EH (cell line): ENCODE measurements around the gene IGF1R.
A peak's percentile ranks its signal among the peaks of the same experiment; 100 is the strongest.

ENCODE experiments used
- DNase-seq: peaks from one replicate; pipeline ENCODE4 v3.0.0-alpha.2; 2015; ENCODE audit warnings: low read depth

The IGF1R gene

DNA sequence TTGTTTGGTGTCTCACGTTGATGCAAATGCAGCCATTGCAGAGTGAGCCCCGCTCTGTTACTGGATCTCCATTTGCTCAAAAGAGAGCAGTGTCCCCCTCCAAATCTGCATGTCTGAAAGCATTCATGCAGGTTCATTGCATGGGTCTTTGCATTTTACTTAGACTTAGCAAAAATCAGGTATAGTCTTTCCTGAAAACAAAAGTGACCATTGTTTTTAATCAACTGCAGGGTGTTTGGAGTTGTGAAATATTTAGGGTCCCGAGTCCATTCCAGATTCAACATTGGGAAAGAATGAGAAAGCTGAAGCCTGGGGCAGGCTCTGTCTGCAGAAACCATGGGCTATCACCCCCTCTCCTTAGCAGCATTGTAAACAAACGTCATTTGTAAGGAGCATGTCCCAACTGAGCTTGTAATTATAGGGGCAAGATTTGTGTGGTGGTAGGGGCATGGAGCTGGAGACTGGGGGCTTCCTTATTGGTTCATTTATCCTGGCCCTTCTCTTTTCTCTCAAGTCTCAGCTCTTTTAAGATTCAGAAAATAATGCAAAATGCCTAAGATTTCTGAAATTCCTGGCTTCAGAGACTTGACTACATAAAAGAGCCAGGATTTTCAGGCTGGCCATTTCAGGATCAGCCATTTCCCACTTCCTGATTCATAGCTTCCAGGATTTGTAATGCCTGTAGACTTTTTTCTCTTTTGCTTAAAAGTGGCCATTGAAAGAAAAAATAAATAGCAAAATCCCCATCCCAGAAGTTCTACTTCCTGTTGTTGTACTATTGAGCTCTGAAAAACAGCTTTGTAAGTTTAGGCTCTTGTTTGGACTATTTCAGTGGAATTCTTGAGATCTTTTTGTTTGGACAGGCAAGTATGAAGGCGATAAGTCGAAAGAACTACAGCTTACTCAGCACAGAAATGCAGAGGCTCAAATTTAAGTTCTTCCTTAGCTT is 23.0 kb downstream of the IGF1R start:
- DNase-seq: peak; percentile 88

DNA sequence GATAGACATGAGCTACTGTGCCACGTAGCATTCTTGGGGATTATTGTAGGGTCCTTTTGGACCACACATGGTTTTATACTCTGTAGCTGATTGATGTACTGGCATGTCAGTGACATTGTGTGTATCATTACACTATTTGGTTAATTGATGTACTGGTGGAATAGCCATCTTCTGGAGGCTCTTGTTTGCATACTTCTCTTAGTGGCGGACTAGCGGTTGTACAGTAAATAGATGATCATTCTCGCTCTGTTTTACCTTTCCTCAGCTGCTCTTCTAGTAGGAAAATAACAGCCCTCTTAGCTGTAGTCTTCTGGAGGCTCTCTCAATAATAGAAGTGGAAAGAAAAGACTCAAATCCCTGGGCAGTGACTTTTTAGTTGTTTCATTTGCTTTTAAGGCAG is 24.8 kb downstream of the IGF1R start:
- no peak for DNase-seq

DNA sequence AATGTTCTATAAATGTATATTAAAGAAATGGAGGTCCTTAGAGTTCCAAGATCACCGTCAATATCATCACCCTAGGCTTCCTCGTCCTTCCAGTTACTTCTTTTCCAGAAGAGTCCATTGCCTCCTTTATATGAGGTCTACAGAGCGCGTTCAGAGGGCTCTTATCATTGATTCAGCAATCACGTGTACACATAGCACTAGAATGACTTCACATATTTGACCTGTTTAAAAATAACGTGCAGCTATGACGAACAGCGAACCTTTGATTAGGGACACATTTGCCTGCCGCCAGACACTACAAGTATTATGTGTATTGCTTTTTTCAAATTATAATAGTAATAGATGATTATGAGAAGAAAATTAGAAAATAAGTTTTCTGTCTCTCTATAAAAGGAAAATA is 26.0 kb downstream of the IGF1R start:
- no peak for DNase-seq

DNA sequence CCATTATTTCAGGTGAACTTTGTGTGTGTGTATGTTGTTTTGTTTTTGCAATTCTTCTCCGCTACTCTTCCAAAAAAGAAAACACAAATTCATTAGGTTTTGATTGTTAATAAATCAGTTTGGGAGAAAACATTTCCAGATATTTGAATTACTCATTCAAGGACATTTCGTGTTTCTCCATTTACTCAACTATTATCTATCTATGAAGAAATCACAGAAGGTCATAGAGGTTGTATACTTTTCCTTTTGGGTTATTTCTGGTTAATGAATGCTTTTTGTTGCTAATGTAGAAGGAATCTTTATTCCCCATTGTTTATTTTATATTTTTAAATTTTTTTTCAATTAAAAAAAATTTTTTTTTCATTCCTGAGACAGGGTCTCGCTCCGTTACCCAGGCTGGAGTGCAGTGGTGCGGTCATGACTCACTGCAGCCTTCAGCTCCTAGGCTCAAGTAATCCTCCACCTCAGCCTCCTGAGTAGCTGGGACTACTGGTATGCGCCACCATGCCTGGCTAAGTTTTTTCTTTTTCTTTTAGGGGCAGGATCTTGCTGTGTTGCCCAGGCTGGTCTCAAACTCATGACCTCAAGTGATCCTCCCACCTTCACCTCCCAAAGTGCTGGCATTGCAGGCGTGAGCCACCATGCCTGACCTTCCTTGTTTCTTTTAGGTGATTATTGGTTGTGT is 28.4 kb downstream of the IGF1R start:
- peak; percentile 74 for DNase-seq

DNA sequence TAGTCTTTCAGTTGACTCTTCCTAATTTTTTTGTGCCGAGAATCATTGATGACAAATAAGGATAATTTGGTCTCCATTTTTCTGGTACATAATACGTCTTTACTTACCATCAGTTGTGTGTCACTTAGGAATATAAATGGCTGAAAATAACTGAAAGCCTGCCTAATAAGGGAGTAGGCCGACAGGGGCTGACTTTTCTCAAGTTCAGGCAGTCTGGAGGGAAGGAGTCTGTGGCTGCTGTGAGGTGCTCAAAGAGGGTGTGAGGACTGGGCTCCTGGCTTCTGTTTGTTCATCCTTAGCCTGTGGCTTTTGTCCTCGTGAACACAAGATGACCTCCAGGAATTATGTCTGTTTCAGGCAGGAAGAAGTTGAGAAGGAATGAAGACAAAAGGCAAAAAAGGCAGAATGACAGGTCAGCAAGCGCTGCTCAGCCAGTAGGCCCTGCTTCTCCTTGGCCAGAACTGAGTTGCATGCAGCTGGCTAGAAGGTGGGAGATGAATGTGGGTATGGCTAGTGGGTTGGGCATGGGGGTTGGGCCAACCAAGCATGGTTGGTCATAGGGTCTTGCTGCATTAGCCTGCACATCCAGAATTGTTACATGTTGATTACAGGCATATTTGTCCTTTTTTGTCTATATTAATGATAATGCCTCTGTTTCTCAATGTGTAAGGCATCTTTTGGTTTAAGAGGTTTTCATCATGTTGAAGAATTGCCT is 29.2 kb downstream of the IGF1R start:
- no peak for DNase-seq

DNA sequence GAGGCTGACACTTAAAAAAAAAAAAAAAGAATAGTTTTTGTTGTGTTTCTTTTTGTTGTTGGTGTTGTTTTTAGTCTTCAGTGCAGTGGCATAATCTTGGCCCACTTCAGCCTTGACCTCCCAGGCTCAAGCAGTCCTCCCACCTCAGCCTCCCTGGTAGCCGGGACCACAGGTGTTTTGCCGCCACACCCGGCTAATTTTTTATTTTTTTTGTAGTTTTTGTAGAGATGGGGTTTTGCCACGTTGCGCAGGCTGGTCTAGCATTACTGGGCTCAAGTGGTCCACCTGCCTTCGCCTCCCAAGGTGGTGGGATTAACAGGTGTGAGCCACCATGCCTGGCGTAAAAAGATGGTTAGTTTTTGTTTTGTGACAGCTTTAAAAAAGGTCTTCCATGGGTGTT is 30.1 kb downstream of the IGF1R start:
- no peak for DNase-seq

DNA sequence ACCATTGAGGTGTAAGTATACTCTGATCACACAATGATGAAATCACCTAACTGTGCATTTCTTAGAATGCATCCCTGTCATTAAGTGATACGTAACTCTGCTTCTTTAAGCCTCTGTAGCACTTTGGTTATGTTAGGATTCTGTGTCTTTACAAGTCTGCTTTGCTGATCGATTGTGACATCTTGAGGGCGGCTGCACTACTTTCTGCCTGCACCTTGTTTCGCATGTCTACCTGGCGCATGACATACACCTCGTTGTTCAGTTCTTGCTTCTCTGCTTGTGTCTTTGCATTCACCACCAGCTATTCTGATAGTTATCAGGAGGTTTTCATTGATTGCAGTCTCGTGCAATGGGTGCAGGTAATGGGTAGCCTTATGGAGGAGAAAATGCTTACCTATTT is 32.7 kb downstream of the IGF1R start:
- DNase-seq: no peak

DNA sequence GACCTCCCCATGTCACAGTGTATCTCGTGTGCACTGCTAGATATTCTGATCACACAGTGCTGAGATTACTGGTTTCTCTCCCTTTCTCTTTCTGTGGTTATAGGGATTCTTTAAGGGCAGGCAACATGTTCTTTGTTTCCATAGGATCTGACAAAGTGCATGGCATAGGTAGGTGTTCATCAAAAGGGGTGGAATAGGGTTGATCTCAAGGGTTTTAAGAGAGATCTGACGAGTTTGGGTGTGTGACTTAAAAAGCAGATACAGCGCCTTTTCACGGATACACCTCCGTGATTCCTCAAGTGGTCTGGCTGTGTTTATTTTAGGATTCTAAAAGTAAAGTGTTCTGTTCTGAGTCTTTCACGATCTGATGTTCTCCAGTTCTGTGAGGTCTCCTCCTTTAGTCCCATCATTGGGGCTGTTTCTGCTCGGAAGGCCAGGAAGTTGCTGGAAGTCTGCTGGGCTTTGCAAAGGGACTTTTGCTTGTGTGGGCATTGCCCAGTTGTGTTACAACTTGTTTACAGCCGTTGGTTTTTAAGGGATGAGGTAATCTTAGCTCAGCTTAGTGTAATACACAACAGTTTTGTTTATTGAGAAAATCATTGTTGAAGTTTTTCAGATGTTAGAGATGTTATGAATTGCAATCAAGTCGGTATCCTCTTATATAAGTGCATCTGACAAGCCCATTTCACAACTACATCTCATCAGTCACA is 34.8 kb downstream of the IGF1R start:
- DNase-seq: peak; percentile 29

DNA sequence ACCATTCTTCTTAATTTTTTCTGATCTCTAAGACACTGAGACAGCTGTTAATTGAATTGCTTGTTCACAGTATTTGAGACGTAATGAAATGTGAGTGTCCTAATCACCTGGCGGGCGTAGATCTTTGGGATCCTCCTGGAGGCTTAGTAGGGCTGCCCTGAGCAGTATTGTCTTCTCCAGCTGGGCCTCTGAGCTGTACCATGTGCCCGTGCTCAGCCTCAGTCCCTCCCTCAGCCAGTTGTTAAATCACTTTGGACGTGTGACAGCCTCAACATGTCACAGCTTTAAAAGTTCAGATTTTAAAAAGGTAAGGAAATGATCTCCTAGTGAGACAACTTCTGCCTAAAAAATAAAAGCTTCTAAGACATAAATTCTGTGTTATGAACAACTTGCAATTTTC is 35.5 kb downstream of the IGF1R start:
- DNase-seq: no peak

DNA sequence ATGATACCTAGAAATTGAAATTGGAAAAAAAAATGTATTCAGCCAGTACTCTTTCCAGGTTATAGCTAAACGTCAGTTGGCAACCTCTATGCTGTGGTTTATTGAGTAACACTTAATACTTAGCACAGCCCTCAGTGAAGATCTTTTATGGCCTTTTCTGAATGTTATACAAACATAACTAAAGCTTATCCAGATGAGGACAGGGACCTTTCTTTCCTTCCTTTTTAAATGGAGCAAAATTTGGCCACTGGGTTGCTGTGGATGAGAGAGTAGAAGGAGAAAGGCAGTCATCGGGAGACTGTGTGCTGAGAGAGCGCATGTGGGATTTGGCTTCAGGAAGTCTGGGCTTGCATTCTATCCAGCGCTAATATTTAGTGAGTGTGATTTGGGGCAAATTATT is 36.1 kb downstream of the IGF1R start:
- peak; percentile 89 for DNase-seq

DNA sequence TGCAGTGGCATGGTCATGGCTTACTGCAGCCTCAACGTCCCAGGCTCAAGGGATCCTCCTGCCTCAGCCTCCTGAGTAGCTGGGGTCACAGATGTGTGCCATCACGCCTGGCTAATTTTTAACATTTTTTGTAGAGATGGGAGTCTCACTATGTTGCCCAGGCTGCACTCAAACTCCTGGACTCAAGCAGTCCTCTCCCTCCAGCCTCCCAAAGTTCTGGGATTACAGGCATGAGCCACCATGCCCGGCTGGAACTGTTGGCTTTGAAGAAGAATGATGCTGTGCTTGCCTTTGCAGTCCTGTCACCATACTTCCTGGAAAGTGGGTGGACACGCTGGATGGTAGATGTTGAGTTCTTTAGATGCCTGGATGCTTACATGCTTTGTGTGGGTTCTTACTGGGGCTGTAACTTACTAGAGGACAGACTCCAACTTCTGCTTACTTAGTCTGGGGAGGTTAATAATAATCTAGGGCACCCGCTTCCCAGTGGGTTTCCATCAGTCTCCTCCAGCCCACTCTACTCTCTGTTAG is 36.7 kb downstream of the IGF1R start:
- peak; percentile 77 for DNase-seq

DNA sequence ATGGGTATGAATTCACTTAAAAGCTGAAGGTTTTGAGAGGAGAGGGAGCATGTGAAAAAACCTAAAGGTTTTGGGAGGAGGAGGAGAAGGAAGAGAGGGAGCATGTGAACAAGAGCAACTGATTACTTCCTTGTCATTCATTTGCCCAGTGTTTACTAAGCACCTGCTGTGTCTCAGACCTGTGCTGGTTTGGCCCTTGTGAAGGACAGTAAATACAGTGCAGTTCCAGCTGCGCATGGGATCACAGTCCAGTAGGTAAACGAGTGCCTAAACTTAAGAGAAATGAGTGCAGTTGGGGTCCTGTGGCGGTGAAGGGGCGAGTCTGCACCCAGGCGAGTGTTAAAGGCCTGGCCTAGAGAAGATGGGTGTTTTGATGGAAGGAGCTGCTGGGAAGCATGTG is 38.6 kb downstream of the IGF1R start:
- DNase-seq: no peak

DNA sequence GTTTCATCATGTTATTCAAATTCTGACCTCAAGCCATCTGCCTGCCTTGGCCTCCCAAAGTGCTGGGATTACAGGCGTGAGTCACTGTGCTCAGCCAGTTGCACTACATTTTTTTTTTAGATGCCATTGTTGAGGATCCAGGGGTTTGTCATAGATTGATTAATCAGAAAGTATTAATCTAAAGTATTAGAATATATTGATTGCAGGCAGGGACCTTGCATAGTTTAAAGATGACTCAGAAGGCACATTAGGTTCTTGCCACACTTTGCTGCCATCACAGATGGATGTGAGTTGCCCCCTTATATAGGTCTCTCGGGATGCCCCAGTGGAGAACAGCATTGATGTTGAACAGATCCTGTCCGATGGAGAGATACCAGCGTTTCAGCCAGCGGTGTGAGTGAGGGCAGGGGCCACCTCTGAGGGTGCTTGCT is 41.1 kb downstream of the IGF1R start:
- DNase-seq: peak; percentile 83

DNA sequence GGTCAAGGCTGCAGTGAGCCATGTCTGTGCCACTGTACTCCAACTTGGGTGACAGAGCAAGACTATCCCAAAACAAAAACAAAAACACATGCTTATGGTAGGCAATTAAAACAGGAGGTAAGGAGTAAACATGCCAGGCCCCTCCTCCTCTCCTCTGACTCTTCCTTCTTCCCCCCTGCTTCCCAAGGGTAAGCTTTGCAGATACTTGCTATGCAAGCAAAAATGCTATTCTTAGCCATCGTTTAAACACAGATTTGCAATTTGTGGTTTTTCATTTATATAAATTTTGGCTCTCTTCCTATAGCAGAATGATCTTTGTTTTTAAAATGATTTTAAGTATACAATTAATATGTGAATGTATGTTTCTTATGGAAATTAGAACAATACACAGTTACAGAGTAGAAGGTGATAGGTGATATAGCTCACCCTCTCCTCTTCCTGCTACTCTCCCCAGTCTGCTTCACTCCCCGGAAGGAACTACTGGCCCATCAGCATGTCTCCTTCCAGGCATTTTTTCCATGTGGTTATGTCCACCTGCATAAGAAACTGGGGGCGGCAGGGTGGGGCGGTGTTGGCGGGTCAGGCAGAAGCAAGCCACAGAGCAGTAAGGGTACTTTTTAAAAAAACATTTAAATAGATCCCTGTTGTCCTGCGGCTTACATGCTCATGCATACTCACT is 42.1 kb downstream of the IGF1R start:
- DNase-seq: peak; percentile 28

DNA sequence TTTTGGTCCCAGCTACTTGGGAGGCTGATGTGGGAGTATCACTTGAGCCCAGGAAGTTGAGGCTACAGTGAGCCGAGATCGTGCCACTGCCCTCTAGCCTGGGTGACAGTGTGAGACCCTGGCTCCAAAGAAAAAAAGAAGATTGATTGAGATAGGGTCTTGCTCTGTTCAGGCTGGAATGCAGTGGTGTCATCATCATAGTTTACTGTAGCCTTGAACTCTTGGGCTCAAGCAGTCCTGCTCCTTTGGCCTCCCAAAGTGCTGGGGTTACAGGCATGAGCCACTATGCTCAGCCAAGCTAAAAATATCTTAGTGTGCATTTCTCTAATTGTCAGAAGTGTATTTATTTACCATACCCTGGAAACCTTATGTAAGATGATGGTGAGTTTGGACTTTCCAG is 43.9 kb downstream of the IGF1R start:
- DNase-seq: no peak

DNA sequence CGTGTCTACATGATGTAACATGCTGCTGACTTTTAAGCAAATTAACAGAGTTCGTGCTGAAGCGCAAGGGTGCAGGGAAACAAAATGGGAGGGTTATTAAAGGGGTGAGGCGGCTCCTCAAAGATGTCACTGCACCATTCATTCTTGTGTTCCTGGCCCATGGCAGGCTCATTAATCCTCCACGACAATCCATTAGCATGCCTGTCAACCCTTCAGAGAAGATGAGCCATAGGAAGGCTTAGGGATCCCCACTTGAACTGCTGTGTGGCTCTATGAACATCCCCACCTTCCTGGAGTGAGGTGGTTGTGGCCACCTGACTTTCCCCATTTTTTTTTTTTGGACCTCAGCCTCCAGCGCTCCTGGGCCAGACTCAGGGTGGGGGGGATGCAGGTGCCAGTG is 45.8 kb downstream of the IGF1R start:
- DNase-seq: no peak

DNA sequence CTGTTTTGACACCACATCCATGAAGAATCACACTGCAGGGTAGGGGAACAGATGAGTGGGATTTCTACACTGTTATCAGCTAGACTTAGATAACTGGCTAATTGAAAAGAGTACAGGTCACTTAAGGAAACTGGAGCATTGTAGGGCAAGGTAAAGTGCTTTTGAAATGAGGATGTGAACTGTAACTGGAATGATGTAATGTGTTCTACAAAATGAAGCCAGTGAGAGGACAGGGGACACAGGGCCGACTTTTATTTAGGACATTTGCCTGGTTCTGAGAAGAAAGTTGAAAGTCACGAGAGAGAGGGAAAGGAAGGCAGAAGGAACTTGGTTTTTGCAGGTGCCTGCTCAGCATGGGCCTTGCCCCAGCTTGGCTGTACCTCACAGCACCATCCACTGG is 50.5 kb downstream of the IGF1R start:
- DNase-seq: no peak

DNA sequence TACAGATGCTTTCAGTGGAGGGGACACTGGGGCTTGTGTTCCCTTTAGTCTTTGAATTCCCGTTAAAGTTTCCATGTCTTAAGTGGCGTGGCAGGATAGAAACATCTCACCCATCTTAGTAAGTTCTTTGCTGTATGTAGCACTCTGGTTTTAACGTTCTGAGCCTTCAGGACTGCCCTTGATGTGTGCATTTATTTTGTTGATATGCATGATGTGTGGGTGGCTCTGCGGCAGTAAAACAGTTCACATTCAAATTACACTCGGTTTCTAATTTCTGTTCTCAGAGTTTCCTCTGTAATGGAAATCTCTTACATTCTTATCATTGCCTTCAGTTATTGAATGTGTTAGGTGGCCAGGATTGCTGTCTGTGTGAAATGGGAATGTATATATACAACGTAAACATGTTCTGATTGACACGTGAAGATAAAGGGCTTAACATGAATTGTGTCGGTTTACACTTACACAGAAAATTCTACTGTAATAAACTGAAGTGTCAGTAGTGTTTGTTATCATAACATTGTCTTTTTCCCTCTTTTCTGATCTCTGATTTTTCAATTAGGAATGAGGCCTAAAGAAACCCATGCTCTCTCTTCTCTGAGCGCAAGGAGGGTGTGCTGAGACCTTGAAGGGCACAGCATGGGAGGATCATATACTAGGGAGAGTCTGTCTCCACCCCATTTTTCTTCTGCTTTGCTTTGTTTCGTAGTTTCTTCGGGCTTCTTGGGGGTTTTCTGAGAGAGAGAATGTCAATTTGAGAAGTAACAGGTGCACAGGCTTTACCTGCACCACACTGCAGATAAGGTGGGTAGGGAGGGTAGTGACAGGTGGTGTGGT is 51.5 kb downstream of the IGF1R start:
- DNase-seq: no peak

DNA sequence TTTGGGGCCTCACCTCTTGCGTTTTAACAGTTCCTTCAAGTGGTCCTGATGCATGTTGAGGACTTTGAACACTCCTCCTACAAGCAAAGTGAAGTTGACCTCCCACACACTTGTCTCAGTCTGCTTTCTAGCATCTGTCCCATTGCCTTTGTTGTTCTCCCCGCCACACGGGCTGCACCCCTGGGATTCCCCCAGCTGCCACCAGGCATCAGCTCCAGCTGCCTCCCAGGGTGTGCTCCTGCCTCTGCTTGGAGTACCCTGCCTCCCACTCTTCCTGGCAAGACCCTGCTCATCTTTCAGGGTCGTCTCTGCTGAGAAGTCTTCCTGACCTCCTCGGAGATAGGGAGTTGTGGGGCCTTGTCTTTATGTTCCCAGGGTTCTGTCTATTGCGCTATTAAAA is 52.2 kb downstream of the IGF1R start:
- DNase-seq: no peak

DNA sequence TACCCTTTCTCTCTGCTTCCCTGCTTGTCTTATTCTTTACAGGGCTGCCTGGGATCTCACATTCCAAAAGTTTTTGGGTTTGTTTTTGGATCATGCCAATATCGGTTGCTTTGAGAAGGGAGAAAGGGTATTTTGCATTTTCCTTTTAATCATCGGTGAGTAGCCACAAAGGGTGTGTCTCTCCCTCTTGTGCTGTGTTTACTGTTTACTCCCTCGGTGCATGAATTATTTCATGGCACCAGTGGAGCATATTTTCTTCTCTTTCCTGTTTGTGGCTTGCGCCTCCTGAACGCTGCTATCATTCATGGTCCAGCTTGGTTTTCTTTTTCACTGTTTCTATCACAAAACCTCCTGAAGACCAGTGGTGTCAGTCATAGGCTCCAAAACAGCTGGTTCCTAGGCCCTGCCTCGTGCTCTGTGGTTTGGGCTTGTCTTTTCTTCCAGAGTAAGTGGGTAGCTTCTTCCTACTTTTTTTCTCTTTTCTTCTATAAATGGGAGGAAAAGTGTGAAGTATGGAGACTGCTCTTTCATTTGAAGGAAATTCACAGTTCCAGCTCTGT is 54.9 kb downstream of the IGF1R start:
- no peak for DNase-seq
